Stimulated activated CD8-positive, alpha-beta memory T cell treated with anti-CD3 and anti-CD28 coated beads, Interleukin-7, amount 100 ng/mL, for 24 hours (primary cell): Measurements from ENCODE around the gene SERPINB13.
"Not testable (repeated sequence)": the region's sequence is repeated elsewhere in the genome, so short reads cannot be mapped to it uniquely, and the experiment has no call there.

Experiments used
- DNase-seq: peaks from one replicate; pipeline ENCODE4 v3.0.0-alpha.2; 2020; ENCODE audit warnings: low read depth

SERPINB13 gene

GRCh38 chr18:63590373-63590772, 3.2 kb downstream of the SERPINB13 start:
- no peak for DNase-seq

- no peak for DNase-seq
Measured at GRCh38 chr18:63590966-63591695, 4.0 kb downstream of the SERPINB13 start.

GRCh38 chr18:63591725-63592124, 4.6 kb downstream of the SERPINB13 start:
- DNase-seq = no peak

- no peak for DNase-seq
Measured at GRCh38 chr18:63592471-63592870, 5.3 kb downstream of the SERPINB13 start.

GRCh38 chr18:63596964-63597363, 9.8 kb downstream of the SERPINB13 start:
- DNase-seq = no peak

GRCh38 chr18:63603355-63603754, 16.2 kb downstream of the SERPINB13 start:
- DNase-seq = no peak

GRCh38 chr18:63603772-63604171, 16.6 kb downstream of the SERPINB13 start:
- DNase-seq = no peak

- DNase-seq = no peak
Measured at GRCh38 chr18:63604791-63605567, 17.8 kb downstream of the SERPINB13 start.

- no peak for DNase-seq
Measured at GRCh38 chr18:63606526-63606925, 19.4 kb downstream of the SERPINB13 start.

- no peak for DNase-seq
Measured at GRCh38 chr18:63613420-63613819, 26.3 kb downstream of the SERPINB13 start.

- DNase-seq = no peak
Measured at GRCh38 chr18:63617049-63617914, 30.1 kb downstream of the SERPINB13 start.

GRCh38 chr18:63617915-63618234, 30.7 kb downstream of the SERPINB13 start:
- no peak for DNase-seq

GRCh38 chr18:63619661-63620060, 32.5 kb downstream of the SERPINB13 start:
- no peak for DNase-seq

GRCh38 chr18:63624863-63625262, 37.7 kb downstream of the SERPINB13 start:
- DNase-seq = no peak

- no peak for DNase-seq
Measured at GRCh38 chr18:63626431-63626830, 39.3 kb downstream of the SERPINB13 start.

- DNase-seq = no peak
Measured at GRCh38 chr18:63627819-63628218, 40.7 kb downstream of the SERPINB13 start.

- DNase-seq = no peak
Measured at GRCh38 chr18:63637703-63638102, 50.6 kb downstream of the SERPINB13 start.

- DNase-seq = not testable (repeated sequence)
Measured at GRCh38 chr18:63641157-63641680, 54.1 kb downstream of the SERPINB13 start.

- DNase-seq = not testable (repeated sequence)
Measured at GRCh38 chr18:63642668-63643356, 55.7 kb downstream of the SERPINB13 start.

GRCh38 chr18:63644142-63644541, 57.0 kb downstream of the SERPINB13 start, which contains the start of gene SERPINB4:
TSS of gene SERPINB4 (minus strand) at chr18:63644256. CDS start at chr18:63643577, 679 bp downstream.
- DNase-seq = not testable (repeated sequence)

GRCh38 chr18:63644694-63645093, 57.6 kb downstream of the SERPINB13 start:
- not testable (repeated sequence) for DNase-seq

- DNase-seq = no peak
Measured at GRCh38 chr18:63646936-63647335, 59.8 kb downstream of the SERPINB13 start.
